OCI-LY3 (cell line): ENCODE measurements around the gene UNC5C.

ENCODE experiments used
- H2AFZ ChIP-seq: fragments of 200-600, 300-600 bp; shearing (Covaris generic); 2 replicates; pipeline ENCODE4 v1.6.0; 2014; ENCODE audit warnings: antibody characterized with exemption, low read depth, low read length
- H3K27ac ChIP-seq: fragments of 200-600, 300-600 bp; sonication (generic); 2 replicates; pipeline ENCODE4 v1.5.1; 2014; ENCODE audit warnings: mild to moderate bottlenecking, low read length, moderate library complexity, mixed read lengths
- H3K27me3 ChIP-seq: fragments of 200-600, 300-600 bp; sonication (generic); 2 replicates; pipeline ENCODE4 v1.6.1; 2014; ENCODE audit warnings: low read depth, low read length, mixed read lengths
- H3K36me3 ChIP-seq: fragments of 200-600, 300-600 bp; sonication (generic); replicated peaks from 2 replicates; pipeline ENCODE3; 2014; ENCODE audit warnings: low read depth, low read length, mixed read lengths
- H3K4me1 ChIP-seq: fragments of 300-600, 200-600 bp; sonication (generic); 2 replicates; pipeline ENCODE4 v1.6.1; 2014; ENCODE audit warnings: low read length, mixed read lengths
- H3K4me2 ChIP-seq: fragments of 200-600, 300-600 bp; sonication (generic); 2 replicates; pipeline ENCODE4 v1.6.1; 2014; ENCODE audit warnings: low read length, mixed read lengths
- H3K4me3 ChIP-seq: fragments of 300-600, 200-600 bp; sonication (generic); 2 replicates; pipeline ENCODE4 v1.5.1; 2014; ENCODE audit warnings: antibody characterized with exemption, mild to moderate bottlenecking, low read length, moderate library complexity
- H3K79me2 ChIP-seq: fragments of 300-600, 200-600 bp; shearing (Covaris generic); 2 replicates; pipeline ENCODE4 v1.6.1; 2014; ENCODE audit warnings: mild to moderate bottlenecking, low read length, mixed read lengths
- H3K9ac ChIP-seq: fragments of 300-600, 200-600 bp; shearing (Covaris generic); 2 replicates; pipeline ENCODE4 v1.6.0; 2014; ENCODE audit warnings: mild to moderate bottlenecking, low read length, moderate library complexity
- H3K9me3 ChIP-seq: fragments of 200-600, 300-600 bp; shearing (Covaris generic); 2 replicates; pipeline ENCODE4 v1.6.1; 2014; ENCODE audit warnings: low read length, mixed read lengths; ENCODE audit not compliant: insufficient read depth
- H4K20me1 ChIP-seq: fragments of 200-600, 300-600 bp; sonication (generic); 2 replicates; pipeline ENCODE4 v1.6.1; 2016; ENCODE audit warnings: low read length, mixed read lengths; ENCODE audit not compliant: insufficient read depth
- CTCF ChIP-seq: fragments of 200-600, 300-600 bp; sonication (generic); IDR thresholded peaks from 2 replicates; pipeline ENCODE4 v1.5.1; 2014; ENCODE audit warnings: antibody characterized with exemption, low read length, low read depth
- EZH2phosphoT487 ChIP-seq: fragments of 200-600 bp; shearing (Covaris generic); IDR thresholded peaks from 2 replicates; pipeline ENCODE4 v1.6.1; 2018; ENCODE audit warnings: antibody characterized with exemption, mixed run types, low read depth

Gene UNC5C

GRCh38 chr4:95548738-95549245 lies at the start of gene UNC5C:
TSS of gene UNC5C (minus strand) at chr4:95548973.
- Histone ChIP-seq H3K4me2 (no peak within 1 kb of the TSS), H3K4me3 (no peak within 1 kb of the TSS), H3K36me3 (no peaks in the 10 kb centered on the region), H3K27ac (no peak within 1 kb of the TSS), H3K9me3 (no peaks in the 10 kb centered on the region), H2AFZ (no peak within 1 kb of the TSS), H3K79me2 (no peaks in the 10 kb centered on the region), H3K4me1 (no peaks in the 10 kb centered on the region), H3K9ac (no peak within 1 kb of the TSS), H3K27me3 (peaks cover 17% of the 10 kb centered on the region), H4K20me1 (no peaks in the 10 kb centered on the region)
- no peak for TF ChIP-seq EZH2phosphoT487
- TF ChIP-seq CTCF, result no peak

- no peaks in the 10 kb centered on the region for H3K36me3 ChIP-seq
- H3K4me1 ChIP-seq, result peaks cover 24% of the 10 kb centered on the region
- no peaks in the 10 kb centered on the region for H3K9me3 ChIP-seq
- H3K27me3 ChIP-seq, result peaks cover 29% of the 10 kb centered on the region
- no peak overlapping the region for H3K9ac ChIP-seq
- H3K4me2 ChIP-seq, result no peak overlapping the region
- H3K27ac ChIP-seq, result no peak overlapping the region
- TF ChIP-seq EZH2phosphoT487 (no peak), CTCF (no peak)
- H3K4me3 ChIP-seq, result no peak overlapping the region
- H4K20me1 ChIP-seq, result peaks cover 4% of the 10 kb centered on the region; the same call in 1 of the 2 replicates
- H2AFZ ChIP-seq, result no peak overlapping the region
- H3K79me2 ChIP-seq, result no peaks in the 10 kb centered on the region
Observed at GRCh38 chr4:95596676-95597075, 47.9 kb upstream of the UNC5C start.

- no peak overlapping the region for H2AFZ ChIP-seq
- no peak for TF ChIP-seq CTCF
- no peak for TF ChIP-seq EZH2phosphoT487
- H3K79me2 ChIP-seq, result no peaks in the 10 kb centered on the region
- H3K36me3 ChIP-seq, result no peaks in the 10 kb centered on the region
- peaks cover 3% of the 10 kb centered on the region for H3K4me1 ChIP-seq
- peaks cover 18% of the 10 kb centered on the region for H3K27me3 ChIP-seq
- no peak overlapping the region for H3K27ac ChIP-seq
- 0 out of 2 replicates have a peak, but pooled peaks cover 2% of the 10 kb centered on the region for H4K20me1 ChIP-seq
- H3K9ac ChIP-seq, result no peak overlapping the region
- H3K9me3 ChIP-seq, result no peaks in the 10 kb centered on the region
- H3K4me3 ChIP-seq, result no peak overlapping the region
- H3K4me2 ChIP-seq, result no peak overlapping the region
Observed at GRCh38 chr4:95594629-95595028, 45.9 kb upstream of the UNC5C start.

GRCh38 chr4:95594013-95594412 lies 45.2 kb upstream of the UNC5C start:
- Histone ChIP-seq H3K9me3 (no peaks in the 10 kb centered on the region), H3K9ac (no peak overlapping the region), H3K4me2 (no peak overlapping the region), H3K4me1 (no peaks in the 10 kb centered on the region), H4K20me1 (no peaks in the 10 kb centered on the region), H3K36me3 (no peaks in the 10 kb centered on the region), H2AFZ (no peak overlapping the region), H3K79me2 (no peaks in the 10 kb centered on the region), H3K27me3 (peaks cover 18% of the 10 kb centered on the region), H3K4me3 (no peak overlapping the region), H3K27ac (no peak overlapping the region)
- TF ChIP-seq EZH2phosphoT487 (no peak), CTCF (no peak)
